GM18526 (cell line): ENCODE data around the gene PHC2.

Source experiments
- POLR2A ChIP-seq: IDR thresholded peaks from 3 replicates; pipeline ENCODE4 v1.6.1; 2011; ENCODE audit not compliant: insufficient read length; ENCODE audit errors: extremely low read depth

PHC2 gene

DNA sequence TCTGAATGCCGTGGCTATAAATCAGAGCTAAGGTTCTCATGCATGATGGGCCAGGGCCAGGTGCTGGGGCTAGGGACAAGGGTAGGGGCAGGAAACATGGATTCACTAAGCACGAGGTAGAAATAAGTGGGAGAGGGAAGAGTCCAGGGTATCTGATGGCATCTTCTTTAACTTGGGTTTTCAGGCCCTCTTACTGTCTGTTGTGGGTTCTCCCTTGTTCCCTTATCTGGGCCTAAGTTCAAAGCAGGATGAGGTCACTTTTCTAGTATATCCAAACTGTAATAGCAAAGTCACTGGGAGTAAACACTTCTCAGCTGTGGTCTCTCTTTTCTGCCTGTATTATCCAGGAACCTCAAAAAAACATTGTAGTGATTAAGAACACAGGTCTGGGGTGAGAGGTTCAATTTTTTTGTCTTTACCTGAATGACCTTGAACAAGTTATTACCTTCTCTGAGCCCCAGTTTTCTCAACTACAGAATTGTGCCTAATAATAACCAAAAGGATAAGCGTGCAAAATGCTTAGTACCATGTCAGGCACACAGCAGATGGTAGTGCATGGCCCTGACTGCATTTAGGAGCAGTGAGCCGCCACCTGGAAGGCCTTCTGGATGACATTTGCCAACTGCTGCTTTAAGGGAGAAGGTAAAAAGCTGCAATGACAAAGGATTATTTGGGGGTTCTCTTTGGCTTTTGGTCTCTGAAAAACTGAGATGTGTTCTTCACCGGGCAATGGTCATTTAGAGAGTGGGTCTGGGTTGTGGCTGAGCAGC, 56.4 kb downstream of the PHC2 start:
- TF ChIP-seq POLR2A: no peak

- no peak for TF ChIP-seq POLR2A
Measured at GRCh38 chr1:33373606-33374005, 57.3 kb downstream of the PHC2 start.

DNA sequence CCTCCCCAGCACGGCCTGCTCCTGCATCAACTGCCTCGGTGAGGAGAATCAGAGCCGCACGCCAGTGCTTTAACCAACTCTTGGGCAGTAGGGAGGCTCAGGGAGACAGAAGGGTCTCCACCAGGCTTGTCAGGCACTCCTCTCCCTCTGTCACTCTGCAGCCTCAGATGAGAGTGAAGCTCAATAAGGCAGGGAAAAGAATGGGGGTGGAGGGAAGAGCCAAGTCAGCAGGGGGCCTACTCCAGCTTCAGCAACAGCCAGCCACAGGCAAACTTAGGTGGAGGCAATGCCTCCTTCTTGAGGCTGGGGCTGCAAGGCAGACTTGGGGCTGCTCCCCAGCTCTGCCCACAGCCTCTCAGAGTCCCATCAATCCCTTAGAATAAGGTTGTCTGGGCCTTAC, 58.2 kb downstream of the PHC2 start:
- TF ChIP-seq POLR2A: no peak

GRCh38 chr1:33372162-33372561, 58.7 kb downstream of the PHC2 start:
- no peak for TF ChIP-seq POLR2A

DNA sequence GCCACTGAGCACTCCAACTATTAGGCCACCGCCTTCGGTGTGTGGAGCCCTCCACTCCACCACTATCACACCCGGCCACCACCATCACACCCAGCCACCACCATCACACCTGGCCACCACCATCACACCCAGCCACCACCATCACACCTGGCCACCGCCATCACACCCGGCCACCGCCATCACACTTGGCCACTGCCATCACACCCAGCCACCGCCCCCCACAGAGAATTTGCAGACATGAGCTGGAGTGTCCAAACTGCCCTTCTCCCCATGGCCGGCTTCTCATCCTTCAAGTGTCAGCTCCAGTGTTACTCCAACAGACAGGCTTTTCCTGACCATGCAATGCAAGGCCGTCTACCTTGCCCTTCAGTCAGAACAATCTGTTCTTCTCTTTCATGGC, 59.6 kb downstream of the PHC2 start:
- no peak for TF ChIP-seq POLR2A

DNA sequence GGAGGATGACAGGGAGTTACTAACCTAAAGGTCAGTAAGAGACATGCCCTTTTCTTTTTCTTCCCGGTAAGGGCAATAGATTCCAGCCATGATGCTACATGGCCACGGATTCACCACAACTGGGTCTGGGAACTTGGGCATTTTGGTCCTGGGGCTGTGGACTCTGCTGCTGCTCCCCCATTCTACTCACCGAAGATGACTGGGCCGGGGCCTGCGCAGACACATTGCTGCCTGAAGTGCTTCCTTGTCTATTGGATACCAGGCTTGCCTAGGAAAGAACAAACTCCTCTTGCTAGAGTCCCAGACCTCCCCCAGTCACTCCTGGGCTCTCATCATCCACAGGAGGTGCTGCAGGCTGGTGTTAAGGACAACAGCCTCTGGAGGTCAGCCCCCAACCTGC, 60.1 kb downstream of the PHC2 start:
- no peak for TF ChIP-seq POLR2A

- no peak for TF ChIP-seq POLR2A
Measured at GRCh38 chr1:33370301-33370700, 60.6 kb downstream of the PHC2 start.

GRCh38 chr1:33369764-33370163, 61.1 kb downstream of the PHC2 start:
- TF ChIP-seq POLR2A: no peak

DNA sequence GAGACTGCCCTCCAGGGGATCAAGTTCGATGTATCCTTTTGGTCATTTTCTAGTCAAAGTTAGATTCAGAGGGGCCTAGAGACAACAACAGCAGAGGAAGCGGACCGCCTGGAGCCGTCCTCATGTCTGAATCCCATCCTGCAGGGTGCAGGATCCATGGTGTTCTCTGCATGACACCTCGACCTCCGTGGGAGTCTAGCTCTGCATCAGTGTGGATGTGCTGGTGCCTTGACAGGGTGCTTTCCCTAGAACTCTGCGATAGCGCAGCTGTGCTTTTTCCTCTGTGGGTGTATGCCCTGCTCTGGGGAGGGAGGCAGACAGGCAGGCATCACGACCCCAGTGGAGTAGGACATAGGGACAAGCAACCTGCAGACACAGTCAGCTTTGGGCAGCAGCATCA, 61.8 kb downstream of the PHC2 start:
- no peak for TF ChIP-seq POLR2A

GRCh38 chr1:33368431-33368830, 62.5 kb downstream of the PHC2 start:
- no peak for TF ChIP-seq POLR2A

GRCh38 chr1:33367485-33368405, 63.1 kb downstream of the PHC2 start:
- TF ChIP-seq POLR2A: no peak

DNA sequence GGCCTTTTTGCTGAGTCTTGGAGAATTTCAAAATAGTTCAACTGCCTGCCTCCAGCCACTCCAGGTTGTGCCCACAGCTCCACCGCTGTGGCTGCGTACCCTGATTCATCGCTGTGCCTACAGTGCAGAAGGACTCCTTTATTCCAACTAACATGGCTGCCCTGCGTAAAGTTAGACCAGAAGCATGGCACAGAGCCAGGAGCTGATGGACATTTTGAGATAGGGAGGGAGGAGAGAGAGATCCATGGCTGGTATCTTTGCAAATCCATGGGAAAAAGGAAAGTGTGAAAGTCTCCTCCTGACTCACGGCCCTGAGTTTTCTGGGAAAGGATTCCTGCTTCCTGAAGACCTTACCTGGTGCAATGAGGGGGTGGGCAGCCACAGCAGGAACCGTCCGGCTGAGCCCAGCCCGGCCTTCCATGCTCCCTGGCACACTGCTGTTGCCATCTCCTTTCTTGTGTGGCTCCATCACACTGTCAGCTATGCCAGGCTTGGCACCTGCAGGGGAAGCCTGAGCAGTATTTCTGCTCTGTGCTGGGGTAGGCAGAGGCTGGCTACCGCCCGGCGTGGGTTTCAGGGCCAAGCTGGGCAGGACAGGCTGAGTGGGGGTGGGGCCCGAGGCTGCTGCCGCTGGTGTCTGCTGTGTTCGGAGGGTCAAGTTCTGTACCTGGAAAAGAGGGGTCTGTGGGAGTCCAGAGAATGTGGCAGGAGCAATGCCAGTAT, 64.0 kb downstream of the PHC2 start:
- no peak for TF ChIP-seq POLR2A

DNA sequence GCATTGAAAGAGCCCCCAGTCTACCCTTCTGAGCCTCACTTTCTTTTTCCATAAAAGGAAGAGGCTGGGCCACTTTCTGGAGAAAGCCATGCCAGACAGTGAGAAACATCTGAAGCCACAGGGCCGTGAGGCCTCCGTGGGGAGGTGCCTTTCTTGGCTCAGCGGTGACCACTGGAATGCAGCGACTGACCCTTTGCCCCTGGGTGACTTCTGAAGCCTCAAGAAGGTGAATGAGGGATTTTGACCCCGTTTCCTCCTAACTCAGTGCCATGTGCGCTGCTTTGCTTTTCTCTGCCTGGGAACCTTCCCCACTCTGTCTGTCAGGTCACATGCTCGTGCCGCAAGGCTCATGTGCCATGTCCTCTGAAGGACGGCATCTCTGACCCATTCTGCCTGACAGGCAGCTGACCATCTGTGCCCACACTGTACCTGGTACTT, 65.3 kb downstream of the PHC2 start:
- TF ChIP-seq POLR2A: no peak

GRCh38 chr1:33364565-33364918, 66.4 kb downstream of the PHC2 start:
- TF ChIP-seq POLR2A: no peak

DNA sequence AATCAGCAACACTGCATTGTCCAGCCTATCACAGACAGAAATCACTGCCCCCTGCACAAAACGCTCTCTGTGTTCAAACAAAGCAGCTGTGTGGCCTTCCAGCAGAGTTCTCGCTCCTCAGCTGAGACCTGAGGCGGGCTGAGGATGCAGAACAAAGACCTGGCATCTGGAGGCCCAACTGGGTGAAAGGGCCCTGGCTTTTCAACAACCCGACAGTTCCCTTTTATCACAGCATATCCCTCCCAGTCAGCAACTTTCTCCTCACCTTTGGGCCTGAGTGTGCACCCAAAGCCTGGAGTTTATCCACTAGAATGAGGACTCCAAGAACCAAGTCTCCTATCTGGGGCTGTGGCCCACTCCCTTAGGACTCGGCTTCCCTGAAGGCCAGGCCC, 67.4 kb downstream of the PHC2 start:
- TF ChIP-seq POLR2A: no peak

DNA sequence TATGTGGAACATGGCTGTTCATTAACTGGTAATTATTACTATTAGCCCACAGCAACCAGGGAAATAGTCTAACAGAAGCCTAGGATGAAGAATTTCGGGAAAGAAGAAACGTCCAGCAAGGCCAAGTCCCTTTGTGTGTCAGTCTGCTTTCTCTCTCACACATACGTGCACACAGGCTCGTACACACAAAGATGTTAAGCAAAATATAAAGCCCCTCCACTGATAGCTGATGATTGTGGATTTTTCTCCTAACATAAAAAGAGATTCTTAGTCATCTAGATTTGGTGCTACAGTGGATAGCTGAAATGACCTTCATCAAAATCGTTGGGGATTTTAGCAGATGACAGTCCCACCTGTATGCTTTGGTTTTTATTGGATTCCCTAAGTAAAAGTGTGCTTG, 67.9 kb downstream of the PHC2 start:
- no peak for TF ChIP-seq POLR2A
